AG09309 (cell line): Measurements from ENCODE around the gene HVCN1.
"Not testable (repeated sequence)": the region's sequence is repeated elsewhere in the genome, so short reads cannot be mapped to it uniquely, and the experiment has no call there.

ENCODE experiments used
- DNase-seq: peaks from one replicate; pipeline ENCODE4 v3.0.0-alpha.2; 2010; ENCODE audit warnings: low read depth
- H3K4me3 ChIP-seq: 2 replicates; pipeline ENCODE4 v1.5.1; 2011; ENCODE audit warnings: mild to moderate bottlenecking, low read depth, low read length, moderate library complexity; ENCODE audit not compliant: control insufficient read depth
- TF ChIP-seq, protein P1 (sequence below): IDR thresholded peaks from 2 replicates; pipeline ENCODE4 v1.5.1; 2011; ENCODE audit warnings: mild to moderate bottlenecking, low read depth, low read length, inconsistent platforms; ENCODE audit not compliant: insufficient read depth, control insufficient read depth; ENCODE audit errors: missing control alignments

The HVCN1 gene

DNA sequence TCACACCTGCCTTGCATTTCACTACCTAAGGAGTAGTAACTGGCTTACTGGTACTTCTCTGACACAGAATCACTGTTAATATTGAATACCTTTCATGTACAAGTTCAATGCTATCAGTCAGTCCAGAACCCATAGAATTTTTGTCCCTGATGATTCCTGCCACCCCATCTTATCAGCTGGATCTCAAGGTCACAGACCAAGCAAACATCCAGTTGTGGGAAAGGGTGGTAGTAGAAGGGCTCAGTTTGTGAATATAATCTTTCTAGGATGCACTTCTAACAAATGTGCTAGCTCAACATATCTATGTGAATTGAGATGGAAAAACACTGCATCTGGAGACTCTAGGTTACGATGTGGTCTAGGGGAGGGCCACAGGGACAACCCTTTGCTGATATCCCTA lies 39.7 kb upstream of the HVCN1 start:
- TF ChIP-seq, protein P1, sequence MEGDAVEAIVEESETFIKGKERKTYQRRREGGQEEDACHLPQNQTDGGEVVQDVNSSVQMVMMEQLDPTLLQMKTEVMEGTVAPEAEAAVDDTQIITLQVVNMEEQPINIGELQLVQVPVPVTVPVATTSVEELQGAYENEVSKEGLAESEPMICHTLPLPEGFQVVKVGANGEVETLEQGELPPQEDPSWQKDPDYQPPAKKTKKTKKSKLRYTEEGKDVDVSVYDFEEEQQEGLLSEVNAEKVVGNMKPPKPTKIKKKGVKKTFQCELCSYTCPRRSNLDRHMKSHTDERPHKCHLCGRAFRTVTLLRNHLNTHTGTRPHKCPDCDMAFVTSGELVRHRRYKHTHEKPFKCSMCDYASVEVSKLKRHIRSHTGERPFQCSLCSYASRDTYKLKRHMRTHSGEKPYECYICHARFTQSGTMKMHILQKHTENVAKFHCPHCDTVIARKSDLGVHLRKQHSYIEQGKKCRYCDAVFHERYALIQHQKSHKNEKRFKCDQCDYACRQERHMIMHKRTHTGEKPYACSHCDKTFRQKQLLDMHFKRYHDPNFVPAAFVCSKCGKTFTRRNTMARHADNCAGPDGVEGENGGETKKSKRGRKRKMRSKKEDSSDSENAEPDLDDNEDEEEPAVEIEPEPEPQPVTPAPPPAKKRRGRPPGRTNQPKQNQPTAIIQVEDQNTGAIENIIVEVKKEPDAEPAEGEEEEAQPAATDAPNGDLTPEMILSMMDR: no peak
- H3K4me3 ChIP-seq: no peak overlapping the region
- no peak for DNase-seq

DNA sequence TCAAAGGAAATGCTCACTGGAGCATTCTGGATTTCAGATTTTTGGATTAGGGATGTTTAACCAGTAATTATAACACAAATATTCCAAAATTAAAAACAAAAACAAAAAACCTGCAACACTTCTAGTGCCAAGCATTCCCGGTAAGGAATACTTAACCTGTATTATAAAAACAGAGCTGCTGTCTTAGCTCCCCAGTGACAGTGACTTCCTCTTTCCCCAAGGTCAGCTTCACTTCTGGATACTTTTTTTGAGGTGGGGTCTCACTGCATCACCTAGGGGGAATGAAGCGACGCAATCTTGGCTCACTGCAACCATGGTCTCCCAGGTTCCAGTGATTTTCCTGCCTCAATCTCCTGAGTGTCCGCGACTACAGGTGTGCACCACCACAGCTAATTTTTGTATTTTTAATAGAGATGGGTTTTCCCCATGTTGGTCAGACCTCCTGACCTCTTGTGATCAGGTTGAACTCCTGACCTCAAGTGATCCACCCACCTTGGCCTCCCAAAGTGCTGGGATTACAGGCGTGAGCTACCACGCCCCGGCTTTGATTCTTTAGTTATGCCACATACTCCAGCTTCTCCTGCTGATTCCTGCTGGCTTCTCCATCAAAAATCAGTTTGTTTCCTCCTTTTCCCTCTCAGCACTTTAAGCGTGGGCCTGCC lies 37.9 kb upstream of the HVCN1 start:
- no peak overlapping the region for H3K4me3 ChIP-seq
- TF ChIP-seq, protein P1: no peak
- DNase-seq: no peak

DNA sequence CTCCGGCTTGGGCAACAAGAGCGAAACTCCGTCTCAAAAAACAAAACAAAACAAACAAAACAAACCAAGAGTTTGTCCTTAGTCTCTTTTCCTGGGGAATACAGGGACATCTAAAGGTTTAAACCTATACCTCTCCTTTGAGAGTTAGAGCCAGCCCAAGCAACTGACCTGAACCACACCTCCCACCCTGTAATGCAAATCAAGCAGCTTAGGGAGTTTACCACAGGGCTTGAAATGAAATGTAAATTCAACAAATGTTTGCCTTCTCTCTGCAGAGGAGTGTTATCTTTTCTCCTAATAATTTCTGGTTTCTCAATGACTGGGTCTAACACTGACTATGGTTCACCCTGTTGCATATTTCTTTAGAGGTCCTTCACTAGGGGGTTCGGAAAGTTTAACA lies 37.1 kb upstream of the HVCN1 start:
- no peak overlapping the region for H3K4me3 ChIP-seq
- TF ChIP-seq, protein P1: no peak
- no peak for DNase-seq

DNA sequence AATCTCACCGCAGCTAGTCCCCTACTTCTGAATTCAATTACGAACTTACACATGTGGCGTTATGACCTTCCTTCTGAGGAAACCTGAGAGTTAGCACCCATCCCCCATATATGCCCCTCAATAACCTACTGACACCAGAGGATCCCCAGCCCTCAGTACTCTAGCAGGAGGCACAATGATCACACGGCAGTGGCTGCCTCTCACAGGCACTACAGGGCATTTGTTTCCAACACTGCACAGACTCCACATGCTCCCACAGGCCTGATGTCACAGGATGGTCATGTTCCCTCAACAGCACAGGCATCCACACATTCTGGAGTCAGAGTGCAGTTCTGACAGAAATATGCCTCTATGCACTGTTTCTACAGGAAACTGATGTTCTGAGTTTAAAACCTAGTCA lies 36.4 kb upstream of the HVCN1 start:
- TF ChIP-seq, protein P1: no peak
- no peak overlapping the region for H3K4me3 ChIP-seq
- DNase-seq: no peak

DNA sequence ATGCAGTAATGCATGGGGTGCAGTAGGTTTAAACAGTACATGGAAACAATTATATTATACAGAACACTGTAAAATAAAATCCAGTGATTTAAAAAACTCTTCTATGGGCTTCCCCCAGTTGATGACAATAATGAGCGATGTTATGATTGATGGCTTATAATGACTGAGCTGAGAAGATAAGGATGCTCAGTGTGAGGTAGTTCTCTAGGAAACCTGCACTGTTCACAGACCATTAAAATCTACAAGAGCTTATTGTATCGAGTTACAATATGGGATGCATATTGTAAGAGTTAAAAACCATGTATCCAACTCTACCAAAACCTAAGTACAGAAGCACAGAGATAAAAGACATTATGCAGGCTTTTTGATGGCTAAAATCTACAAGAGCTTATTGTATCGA lies 34.0 kb upstream of the HVCN1 start:
- H3K4me3 ChIP-seq, DNase-seq: not testable (repeated sequence)

DNA sequence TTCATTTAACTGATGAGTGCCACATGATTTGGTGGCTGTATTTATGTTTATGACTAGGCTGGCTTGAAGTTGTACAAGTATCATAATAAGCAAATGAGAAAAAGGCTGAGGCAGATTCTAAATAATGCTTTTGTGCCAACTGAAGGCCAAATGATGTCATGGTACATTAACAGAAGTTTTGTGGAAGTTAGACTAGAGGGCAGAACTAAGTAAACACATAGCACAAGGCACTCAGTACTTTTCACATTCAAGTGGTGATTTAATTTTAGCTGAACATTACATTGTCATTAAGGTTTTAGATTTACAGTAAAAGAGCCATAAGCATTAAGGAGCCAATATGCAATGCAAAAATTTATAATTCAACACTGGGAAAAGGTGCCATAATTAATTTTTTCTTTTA lies 32.7 kb upstream of the HVCN1 start:
- no peak for DNase-seq
- no peak overlapping the region for H3K4me3 ChIP-seq
- TF ChIP-seq, protein P1: no peak

DNA sequence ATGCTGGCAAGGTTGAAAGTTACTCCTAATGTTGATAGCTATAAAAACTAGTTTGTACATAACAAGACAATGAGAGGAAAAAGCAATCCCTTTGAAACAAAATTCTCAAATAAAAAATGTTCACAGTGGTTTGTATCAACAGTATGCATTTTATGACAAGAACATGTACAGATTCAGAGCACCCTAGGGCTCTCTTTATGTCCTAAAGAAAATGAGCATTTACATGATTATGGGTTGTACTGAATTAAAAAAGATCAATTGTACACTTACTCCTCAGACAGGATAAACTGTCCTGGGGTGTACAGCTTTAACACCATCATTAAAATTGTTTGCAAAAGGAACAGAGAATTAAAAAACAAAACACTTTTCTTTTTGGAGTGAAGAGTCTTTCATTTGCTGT lies 31.6 kb upstream of the HVCN1 start:
- TF ChIP-seq, protein P1: no peak
- H3K4me3 ChIP-seq: no peak overlapping the region
- no peak for DNase-seq
